ENCODE results near the gene LYST.
"Not testable (repeated sequence)": the region's sequence is repeated elsewhere in the genome, so short reads cannot be mapped to it uniquely, and the experiment has no call there.

LYST gene, protein sequence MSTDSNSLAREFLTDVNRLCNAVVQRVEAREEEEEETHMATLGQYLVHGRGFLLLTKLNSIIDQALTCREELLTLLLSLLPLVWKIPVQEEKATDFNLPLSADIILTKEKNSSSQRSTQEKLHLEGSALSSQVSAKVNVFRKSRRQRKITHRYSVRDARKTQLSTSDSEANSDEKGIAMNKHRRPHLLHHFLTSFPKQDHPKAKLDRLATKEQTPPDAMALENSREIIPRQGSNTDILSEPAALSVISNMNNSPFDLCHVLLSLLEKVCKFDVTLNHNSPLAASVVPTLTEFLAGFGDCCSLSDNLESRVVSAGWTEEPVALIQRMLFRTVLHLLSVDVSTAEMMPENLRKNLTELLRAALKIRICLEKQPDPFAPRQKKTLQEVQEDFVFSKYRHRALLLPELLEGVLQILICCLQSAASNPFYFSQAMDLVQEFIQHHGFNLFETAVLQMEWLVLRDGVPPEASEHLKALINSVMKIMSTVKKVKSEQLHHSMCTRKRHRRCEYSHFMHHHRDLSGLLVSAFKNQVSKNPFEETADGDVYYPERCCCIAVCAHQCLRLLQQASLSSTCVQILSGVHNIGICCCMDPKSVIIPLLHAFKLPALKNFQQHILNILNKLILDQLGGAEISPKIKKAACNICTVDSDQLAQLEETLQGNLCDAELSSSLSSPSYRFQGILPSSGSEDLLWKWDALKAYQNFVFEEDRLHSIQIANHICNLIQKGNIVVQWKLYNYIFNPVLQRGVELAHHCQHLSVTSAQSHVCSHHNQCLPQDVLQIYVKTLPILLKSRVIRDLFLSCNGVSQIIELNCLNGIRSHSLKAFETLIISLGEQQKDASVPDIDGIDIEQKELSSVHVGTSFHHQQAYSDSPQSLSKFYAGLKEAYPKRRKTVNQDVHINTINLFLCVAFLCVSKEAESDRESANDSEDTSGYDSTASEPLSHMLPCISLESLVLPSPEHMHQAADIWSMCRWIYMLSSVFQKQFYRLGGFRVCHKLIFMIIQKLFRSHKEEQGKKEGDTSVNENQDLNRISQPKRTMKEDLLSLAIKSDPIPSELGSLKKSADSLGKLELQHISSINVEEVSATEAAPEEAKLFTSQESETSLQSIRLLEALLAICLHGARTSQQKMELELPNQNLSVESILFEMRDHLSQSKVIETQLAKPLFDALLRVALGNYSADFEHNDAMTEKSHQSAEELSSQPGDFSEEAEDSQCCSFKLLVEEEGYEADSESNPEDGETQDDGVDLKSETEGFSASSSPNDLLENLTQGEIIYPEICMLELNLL (N-terminal part only)

GRCh38 chr1:235866205-235866912 is at the start of gene LYST:
TSS of gene LYST (minus strand) at chr1:235866906. CDS start at chr1:235830417, 36,489 bp downstream.
- in situ Hi-C loops (cut with HindIII; ENCODE audit: low pct_unique_long_range_greater_than_20kb, low sequenced_read_pairs): no loop called here
- no peak for TF ChIP-seq JUND (IDR thresholded peaks at IDR 0.05; ENCODE audit: low read depth)
- peak; percentile 35 to 73 for DNase-seq (ENCODE audit: low read depth in 1 of 2, low spot score in 1 of 2)

- DNase-seq (ENCODE audit: low read depth in 1 of 2, low spot score in 1 of 2); in situ Hi-C loops (cut with HindIII; ENCODE audit: low pct_unique_long_range_greater_than_20kb, low sequenced_read_pairs): not testable (repeated sequence)
Measured at GRCh38 chr1:235915489-235915888, 48.8 kb upstream of the LYST start.

GRCh38 chr1:235913311-235913710 is 46.6 kb upstream of the LYST start:
- in situ Hi-C loops (cut with HindIII; ENCODE audit: low pct_unique_long_range_greater_than_20kb, low sequenced_read_pairs): no loop called here
- no peak for DNase-seq (ENCODE audit: low read depth in 1 of 2, low spot score in 1 of 2)
- TF ChIP-seq JUND (IDR thresholded peaks at IDR 0.05; ENCODE audit: low read depth): no peak

DNA sequence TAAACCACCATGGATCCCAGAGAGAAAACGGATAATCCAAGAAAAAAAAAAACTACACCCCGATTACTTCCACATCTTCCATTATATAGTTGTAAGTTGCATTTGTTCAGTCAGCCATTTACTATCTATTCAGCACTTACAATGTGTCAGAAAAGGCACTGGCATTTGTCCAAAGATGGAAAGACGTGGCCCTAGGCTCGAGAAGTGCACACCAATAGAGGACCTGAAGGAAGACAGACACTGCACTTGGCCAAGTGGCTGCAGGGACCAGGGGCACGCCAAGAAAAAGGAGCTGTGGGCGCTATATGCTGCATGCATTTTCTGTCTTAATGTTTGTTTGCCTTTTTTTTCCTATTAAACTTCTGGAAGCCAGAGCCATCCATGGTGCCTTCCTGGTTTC is 45.2 kb upstream of the LYST start:
- in situ Hi-C loops (cut with HindIII; ENCODE audit: low pct_unique_long_range_greater_than_20kb, low sequenced_read_pairs): no loop called here

GRCh38 chr1:235911300-235911662 is 44.6 kb upstream of the LYST start:
- no peak for TF ChIP-seq JUND (IDR thresholded peaks at IDR 0.05; ENCODE audit: low read depth)
- DNase-seq (ENCODE audit: low read depth in 1 of 2, low spot score in 1 of 2): no peak
- in situ Hi-C loops (cut with HindIII; ENCODE audit: low pct_unique_long_range_greater_than_20kb, low sequenced_read_pairs): no loop called here

More for the DNA sequence above, 45.2 kb upstream of the LYST start:
- TF ChIP-seq JUND (IDR thresholded peaks at IDR 0.05; ENCODE audit: low read depth): no peak
- DNase-seq (ENCODE audit: low read depth in 1 of 2, low spot score in 1 of 2): no peak

GRCh38 chr1:235910357-235911299 is 43.9 kb upstream of the LYST start:
- DNase-seq (ENCODE audit: low read depth in 1 of 2, low spot score in 1 of 2): peak in 1 of 2 experiments; percentile 81
- peak; percentile 39; the same call in 1 of the 2 replicates for TF ChIP-seq JUND (IDR thresholded peaks at IDR 0.05; ENCODE audit: low read depth)
- in situ Hi-C loops (cut with HindIII; ENCODE audit: low pct_unique_long_range_greater_than_20kb, low sequenced_read_pairs): no loop called here

GRCh38 chr1:235908742-235909520 is 42.2 kb upstream of the LYST start:
- no peak for TF ChIP-seq JUND (IDR thresholded peaks at IDR 0.05; ENCODE audit: low read depth)

DNA sequence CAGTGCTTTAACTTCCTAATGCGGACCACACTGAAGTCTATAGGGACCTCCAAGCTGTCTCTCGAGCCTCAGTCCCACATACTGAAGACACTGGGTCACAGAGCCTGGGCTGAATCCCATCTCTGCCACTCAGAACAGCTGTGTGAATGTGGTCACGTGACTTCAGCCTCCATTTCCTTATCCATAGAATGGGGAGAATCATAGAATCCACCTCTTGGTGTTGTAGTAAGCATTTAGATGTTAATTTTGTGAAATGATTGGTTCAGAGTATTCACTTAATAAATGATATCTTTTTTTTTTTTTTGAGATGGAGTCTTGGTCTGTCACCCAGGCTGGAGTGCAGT is 41.2 kb upstream of the LYST start:
- in situ Hi-C loops (cut with HindIII; ENCODE audit: low pct_unique_long_range_greater_than_20kb, low sequenced_read_pairs): no loop called here
- no peak for TF ChIP-seq JUND (IDR thresholded peaks at IDR 0.05; ENCODE audit: low read depth)
- no peak for DNase-seq (ENCODE audit: low read depth in 1 of 2, low spot score in 1 of 2)

More at GRCh38 chr1:235908742-235909520, 42.2 kb upstream of the LYST start:
- no peak for DNase-seq (ENCODE audit: low read depth in 1 of 2, low spot score in 1 of 2)
- in situ Hi-C loops (cut with HindIII; ENCODE audit: low pct_unique_long_range_greater_than_20kb, low sequenced_read_pairs): no loop called here

DNA sequence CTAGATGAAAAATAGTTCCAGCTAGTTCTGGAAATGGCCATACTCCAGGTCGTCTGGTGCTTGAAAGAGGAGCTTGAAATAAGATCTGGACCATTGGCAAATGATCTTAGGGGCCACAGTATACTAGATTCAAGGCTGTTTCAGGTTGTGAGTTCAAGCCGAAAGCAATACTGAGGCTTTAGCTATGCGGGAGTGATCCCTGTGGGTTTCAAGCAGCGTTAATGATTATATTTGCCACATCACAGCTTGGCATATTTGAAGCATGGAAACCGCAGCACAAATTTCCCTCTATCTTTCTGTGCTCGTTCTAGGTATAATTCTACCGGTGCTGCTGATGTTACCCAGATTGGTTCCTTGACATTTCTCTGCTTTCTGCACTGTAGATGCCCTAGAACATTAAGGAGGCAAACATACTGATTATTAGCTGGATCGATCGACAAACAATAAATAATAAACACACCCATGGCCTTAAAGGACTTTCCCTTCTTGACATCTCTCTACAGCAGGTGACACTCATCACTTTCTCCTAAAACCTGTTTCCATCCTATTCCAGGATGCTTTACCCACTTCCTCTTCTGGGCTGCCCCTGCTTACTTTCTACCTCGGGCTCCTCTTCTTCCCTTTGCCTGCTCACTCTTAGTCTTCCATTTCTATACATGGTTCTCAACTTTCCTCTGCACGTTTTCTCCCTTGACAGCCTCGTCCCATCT is 40.6 kb upstream of the LYST start:
- TF ChIP-seq JUND (IDR thresholded peaks at IDR 0.05; ENCODE audit: low read depth): no peak
- DNase-seq (ENCODE audit: low read depth in 1 of 2, low spot score in 1 of 2): no peak
- in situ Hi-C loops (cut with HindIII; ENCODE audit: low pct_unique_long_range_greater_than_20kb, low sequenced_read_pairs): no loop called here

- no peak for TF ChIP-seq JUND (IDR thresholded peaks at IDR 0.05; ENCODE audit: low read depth)
- peak in 1 of 2 experiments; percentile 81 for DNase-seq (ENCODE audit: low read depth in 1 of 2, low spot score in 1 of 2)
- in situ Hi-C loops (cut with HindIII; ENCODE audit: low pct_unique_long_range_greater_than_20kb, low sequenced_read_pairs): no loop called here
Measured at GRCh38 chr1:235906436-235906835, 39.7 kb upstream of the LYST start.

DNA sequence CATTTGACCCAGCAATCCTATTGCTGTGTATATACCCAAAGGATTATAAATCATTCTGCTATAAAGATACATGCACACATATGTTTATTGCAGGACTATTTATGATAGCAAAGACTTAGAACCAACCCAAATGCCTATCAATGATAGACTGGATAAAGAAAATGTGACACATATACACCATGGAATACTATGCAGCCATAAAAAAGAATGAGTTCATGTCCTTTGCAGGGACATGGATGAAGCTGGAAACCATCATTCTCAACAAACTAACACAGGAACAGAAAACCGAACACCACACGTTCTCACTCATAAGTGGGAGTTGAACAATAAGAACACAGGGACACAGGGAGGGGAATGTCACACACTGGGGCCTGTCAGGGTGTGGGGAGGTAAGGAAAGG is 37.1 kb upstream of the LYST start:
- DNase-seq (ENCODE audit: low read depth in 1 of 2, low spot score in 1 of 2); in situ Hi-C loops (cut with HindIII; ENCODE audit: low pct_unique_long_range_greater_than_20kb, low sequenced_read_pairs): not testable (repeated sequence)

All from T47D (cell line).